IPS-20b (cell line): ENCODE measurements around the gene LRRC37B.
A peak's percentile ranks its signal among the peaks of the same experiment; 100 is the strongest.
"Not testable (repeated sequence)": the region's sequence is repeated elsewhere in the genome, so short reads cannot be mapped to it uniquely, and the experiment has no call there.

ENCODE experiments used
- H3K27ac ChIP-seq: one replicate; pipeline ENCODE4 v1.5.1; 2013; ENCODE audit warnings: low read length
- H3K27me3 ChIP-seq: 2 replicates; pipeline ENCODE4 v1.6.1; 2013; ENCODE audit warnings: mild to moderate bottlenecking, low read length, inconsistent platforms; ENCODE audit not compliant: insufficient read depth
- H3K36me3 ChIP-seq: 2 replicates; pipeline ENCODE4 v1.6.1; 2013; ENCODE audit warnings: low read depth, mild to moderate bottlenecking, inconsistent platforms, low read length, moderate library complexity; ENCODE audit not compliant: insufficient read depth
- H3K4me1 ChIP-seq: 2 replicates; pipeline ENCODE4 v1.6.1; 2013; ENCODE audit warnings: mild to moderate bottlenecking, control low read depth, inconsistent platforms, low read length, moderate library complexity; ENCODE audit not compliant: insufficient read depth
- H3K4me3 ChIP-seq: 2 replicates; pipeline ENCODE4 v1.5.1; 2013; ENCODE audit warnings: mild to moderate bottlenecking, low read length, inconsistent platforms
- H3K9ac ChIP-seq: 2 replicates; pipeline ENCODE4 v1.6.1; 2013; ENCODE audit warnings: low read depth, mild to moderate bottlenecking, inconsistent platforms, low read length, moderate library complexity
- H3K9me3 ChIP-seq: 2 replicates; pipeline ENCODE4 v1.6.1; 2013; ENCODE audit warnings: mild to moderate bottlenecking, low read depth, low read length, inconsistent platforms; ENCODE audit not compliant: insufficient read depth

Gene LRRC37B

DNA sequence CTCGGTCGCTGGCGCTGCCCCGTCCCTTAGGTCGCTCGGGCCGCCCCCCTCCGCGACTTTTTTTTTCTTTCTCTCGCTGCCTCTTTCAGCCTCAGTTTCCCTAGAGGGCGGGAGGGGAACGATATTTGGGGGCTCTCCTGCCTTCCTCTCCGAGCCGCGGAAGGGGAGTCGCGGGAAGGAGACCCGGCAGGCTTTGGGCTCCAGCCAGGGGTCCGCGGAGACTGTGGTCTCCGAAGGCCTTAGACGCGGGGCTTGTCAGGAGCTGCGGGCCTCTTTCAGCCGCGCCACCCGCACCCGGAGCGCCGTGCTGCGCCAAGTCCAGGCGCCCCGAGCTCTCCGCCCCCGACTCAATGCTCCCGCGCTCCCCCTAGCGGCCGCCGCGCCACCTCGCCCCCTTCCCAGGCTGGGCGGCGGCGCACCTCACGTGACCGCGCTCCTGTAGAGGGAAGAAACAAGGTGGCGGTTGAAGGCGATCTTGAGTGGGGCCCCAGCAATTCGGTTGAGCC lies at the start of gene LRRC37B:
TSS of gene LRRC37B (plus strand) at position 427 of the 506 bp plus-strand sequence. CDS start 14,010 bp downstream, outside the sequence.
- no peaks in the 10 kb centered on the region for H3K4me1 ChIP-seq
- H3K9me3 ChIP-seq: no peaks in the 10 kb centered on the region
- H3K36me3 ChIP-seq: no peaks in the 10 kb centered on the region
- H3K27me3 ChIP-seq: peaks cover 9% of the 10 kb centered on the region
- H3K9ac ChIP-seq: peak within 1 kb of the TSS; percentile 85
- H3K27ac ChIP-seq: peak within 1 kb of the TSS; percentile 12
- H3K4me3 ChIP-seq: peak within 1 kb of the TSS; percentile 100

DNA sequence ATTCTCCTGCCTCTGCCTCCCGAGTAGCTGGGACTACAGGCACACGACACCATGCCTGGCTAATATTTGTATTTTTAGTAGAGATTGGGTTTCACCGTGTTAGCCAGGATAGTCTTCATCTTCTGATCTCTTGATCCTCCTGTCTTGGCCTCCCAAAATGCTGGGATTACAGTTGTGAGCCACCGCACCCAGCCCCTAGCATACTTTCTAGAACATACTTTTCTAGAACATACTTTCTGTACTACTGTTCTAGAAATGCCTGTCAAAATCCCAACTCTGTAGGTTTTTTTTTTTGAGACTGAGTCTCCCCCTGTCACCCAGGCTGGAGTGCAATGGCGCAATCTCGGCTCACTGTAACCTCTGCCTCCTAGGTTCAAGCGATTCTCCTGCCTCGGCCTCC lies 43.1 kb upstream of the LRRC37B start:
- not testable (repeated sequence) for H3K27me3 ChIP-seq, H3K9ac ChIP-seq, H3K4me3 ChIP-seq, H3K9me3 ChIP-seq, H3K4me1 ChIP-seq, H3K27ac ChIP-seq
- H3K36me3 ChIP-seq: peaks cover 84% of the 10 kb centered on the region

- Histone ChIP-seq H3K36me3 (peaks cover 86% of the 10 kb centered on the region), H3K4me1 (no peaks in the 10 kb centered on the region), H3K27ac (no peak overlapping the region)
Measured at GRCh38 chr17:31967648-31968047, 39.5 kb upstream of the LRRC37B start.

GRCh38 chr17:31970416-31970815 lies 36.8 kb upstream of the LRRC37B start:
- not testable (repeated sequence) for H3K9me3 ChIP-seq, H3K4me1 ChIP-seq, H3K27me3 ChIP-seq, H3K4me3 ChIP-seq, H3K9ac ChIP-seq, H3K27ac ChIP-seq
- peaks cover 87% of the 10 kb centered on the region for H3K36me3 ChIP-seq

More at GRCh38 chr17:31967648-31968047, 39.5 kb upstream of the LRRC37B start:
- H3K9me3 ChIP-seq: no peaks in the 10 kb centered on the region
- no peak overlapping the region for H3K4me3 ChIP-seq
- H3K9ac ChIP-seq: no peak overlapping the region
- no peaks in the 10 kb centered on the region for H3K27me3 ChIP-seq

GRCh38 chr17:31974269-31975071 lies 32.7 kb upstream of the LRRC37B start:
- not testable (repeated sequence) for H3K27me3 ChIP-seq, H3K4me3 ChIP-seq, H3K4me1 ChIP-seq, H3K9me3 ChIP-seq, H3K27ac ChIP-seq, H3K9ac ChIP-seq
- peaks cover 71% of the 10 kb centered on the region for H3K36me3 ChIP-seq

- not testable (repeated sequence) for H3K9ac ChIP-seq, H3K27ac ChIP-seq, H3K4me1 ChIP-seq, H3K4me3 ChIP-seq, H3K27me3 ChIP-seq, H3K9me3 ChIP-seq
- peaks cover 67% of the 10 kb centered on the region for H3K36me3 ChIP-seq
Measured at GRCh38 chr17:31975391-31975790, 31.8 kb upstream of the LRRC37B start.

DNA sequence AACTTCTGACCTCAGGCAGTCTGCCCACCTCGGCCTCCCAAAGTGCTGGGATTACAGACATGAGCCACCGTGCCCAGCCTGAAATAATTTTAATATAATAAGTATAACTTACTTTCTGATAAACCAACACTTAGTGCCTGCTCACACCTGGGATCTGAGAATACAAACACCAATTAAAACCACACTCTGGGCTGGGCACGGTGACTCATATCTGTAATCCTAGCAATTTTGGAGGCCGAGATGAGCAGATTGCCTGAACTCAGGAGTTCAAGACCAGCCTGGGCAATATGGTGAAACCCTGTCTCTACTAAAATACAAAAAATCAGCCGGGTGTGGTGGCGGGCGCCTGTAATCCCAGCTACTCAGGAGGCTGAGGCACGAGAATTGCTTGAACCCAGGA lies 15.4 kb upstream of the LRRC37B start:
- not testable (repeated sequence) for H3K27ac ChIP-seq, H3K9me3 ChIP-seq, H3K9ac ChIP-seq, H3K4me3 ChIP-seq, H3K27me3 ChIP-seq, H3K4me1 ChIP-seq
- H3K36me3 ChIP-seq: peaks cover 98% of the 10 kb centered on the region

GRCh38 chr17:31997005-31997404 lies 10.2 kb upstream of the LRRC37B start:
- H3K4me3 ChIP-seq: no peak overlapping the region
- H3K27me3 ChIP-seq: no peaks in the 10 kb centered on the region
- no peaks in the 10 kb centered on the region for H3K4me1 ChIP-seq
- H3K9ac ChIP-seq: no peak overlapping the region
- H3K9me3 ChIP-seq: no peaks in the 10 kb centered on the region
- no peak overlapping the region for H3K27ac ChIP-seq
- peaks cover 90% of the 10 kb centered on the region for H3K36me3 ChIP-seq

DNA sequence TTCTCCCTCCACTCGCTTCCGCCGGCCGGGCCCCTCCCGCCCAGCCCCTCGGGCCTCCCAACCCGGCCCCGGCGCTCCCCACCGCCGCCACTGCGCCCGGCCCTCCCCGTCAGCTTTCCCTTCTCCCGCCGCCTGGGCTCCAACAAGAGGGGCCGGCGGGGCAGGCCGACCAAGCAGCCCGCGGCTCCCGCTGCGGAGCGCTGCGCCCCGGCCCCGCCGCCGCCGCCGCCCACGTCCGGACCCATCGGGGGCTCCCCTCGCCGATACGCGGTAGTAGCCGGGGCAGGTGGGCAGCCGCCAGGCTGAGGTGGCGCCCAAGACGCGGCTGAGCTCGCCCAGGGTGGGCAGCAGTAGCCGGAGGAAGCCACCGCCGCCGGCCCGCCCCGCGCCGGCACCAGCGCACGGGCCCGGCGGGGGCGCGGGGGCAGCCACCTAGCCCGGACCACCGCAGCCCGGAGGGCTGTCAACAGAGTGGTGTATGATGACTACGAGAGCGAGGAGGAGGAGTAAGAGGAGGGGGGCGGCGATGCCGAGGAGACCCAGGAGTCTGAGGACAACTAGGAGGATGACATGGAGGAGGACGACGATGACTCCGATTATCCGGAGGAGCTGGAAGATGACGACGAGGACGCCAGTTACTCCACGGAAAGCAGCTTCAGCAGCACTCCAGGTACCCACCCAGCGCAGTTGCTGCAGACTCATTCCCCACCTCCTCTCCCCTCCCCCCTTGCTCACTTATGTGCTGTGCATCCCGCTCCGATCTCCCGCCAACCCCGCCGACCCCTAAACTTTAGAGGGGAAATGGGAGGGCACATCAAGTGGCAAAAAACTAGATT lies 498 bp downstream of the LRRC37B start:
- H3K27me3 ChIP-seq: peaks cover 9% of the 10 kb centered on the region
- H3K4me3 ChIP-seq: peak overlapping the region; percentile 100
- peak overlapping the region; percentile 85 for H3K9ac ChIP-seq
- no peaks in the 10 kb centered on the region for H3K4me1 ChIP-seq
- peak overlapping the region; percentile 12 for H3K27ac ChIP-seq
- H3K9me3 ChIP-seq: no peaks in the 10 kb centered on the region
- no peaks in the 10 kb centered on the region for H3K36me3 ChIP-seq

DNA sequence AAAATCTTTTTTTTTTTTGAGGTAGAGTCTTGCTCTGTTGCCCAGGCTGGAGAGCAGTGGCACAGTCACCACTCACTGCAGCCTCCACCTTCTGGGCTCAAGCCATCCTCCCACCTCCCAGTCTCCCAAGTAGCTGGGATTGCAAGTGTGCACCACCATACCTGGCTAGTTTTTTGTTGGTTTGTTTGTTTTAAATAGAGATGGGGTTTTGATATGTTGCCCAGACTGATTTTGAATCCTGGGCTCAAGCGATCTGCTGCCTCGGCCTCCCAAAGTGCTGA lies 2.0 kb downstream of the LRRC37B start:
- H3K9ac ChIP-seq: no peak overlapping the region
- no peak overlapping the region for H3K27ac ChIP-seq
- H3K4me1 ChIP-seq: no peaks in the 10 kb centered on the region
- H3K27me3 ChIP-seq: peaks cover 9% of the 10 kb centered on the region
- peak overlapping the region; percentile 100 for H3K4me3 ChIP-seq
- H3K36me3 ChIP-seq: no peaks in the 10 kb centered on the region
- H3K9me3 ChIP-seq: no peaks in the 10 kb centered on the region

GRCh38 chr17:32010114-32010513 lies 2.9 kb downstream of the LRRC37B start:
- H3K27ac ChIP-seq: no peak overlapping the region
- peaks cover 9% of the 10 kb centered on the region for H3K27me3 ChIP-seq
- no peak overlapping the region; the same call in 1 of the 2 replicates for H3K9ac ChIP-seq
- no peaks in the 10 kb centered on the region for H3K4me1 ChIP-seq
- no peak overlapping the region for H3K4me3 ChIP-seq
- H3K36me3 ChIP-seq: no peaks in the 10 kb centered on the region
- no peaks in the 10 kb centered on the region for H3K9me3 ChIP-seq
